HG03565 (cell line): ENCODE data around the gene SIT1.
"Not testable (repeated sequence)": the region's sequence is repeated elsewhere in the genome, so short reads cannot be mapped to it uniquely, and the experiment has no call there.

Experiments used
- ATAC-seq: cut with Tn5 transposase; IDR thresholded peaks from one replicate; pipeline ENCODE4 v1.9.1; 2021; ENCODE audit warnings: mild to moderate bottlenecking, moderate library complexity; ENCODE audit not compliant: unreplicated experiment

Gene SIT1

DNA sequence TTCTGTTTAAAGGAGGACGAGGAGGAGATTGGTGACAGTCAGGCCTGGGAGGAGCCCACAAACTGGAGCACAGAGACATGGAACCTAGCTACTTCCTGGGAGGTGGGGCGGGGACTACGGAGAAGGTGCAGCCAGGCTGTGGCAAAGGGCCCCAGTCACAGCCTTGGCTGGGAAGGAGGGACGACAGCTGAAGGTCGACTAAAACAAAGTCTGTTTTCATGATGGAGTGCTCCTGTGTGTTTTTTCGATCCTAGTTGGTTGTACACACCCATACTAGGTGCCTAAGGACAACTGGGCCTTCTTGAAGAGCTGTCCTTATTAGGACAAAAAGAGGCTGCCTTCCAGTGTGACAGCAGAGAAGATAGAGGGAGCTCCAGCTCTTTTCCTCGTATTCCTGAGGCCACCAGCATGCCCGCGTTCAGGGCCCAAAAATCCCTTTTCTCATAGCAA lies 10.3 kb upstream of the SIT1 start:
- ATAC-seq, result no peak

DNA sequence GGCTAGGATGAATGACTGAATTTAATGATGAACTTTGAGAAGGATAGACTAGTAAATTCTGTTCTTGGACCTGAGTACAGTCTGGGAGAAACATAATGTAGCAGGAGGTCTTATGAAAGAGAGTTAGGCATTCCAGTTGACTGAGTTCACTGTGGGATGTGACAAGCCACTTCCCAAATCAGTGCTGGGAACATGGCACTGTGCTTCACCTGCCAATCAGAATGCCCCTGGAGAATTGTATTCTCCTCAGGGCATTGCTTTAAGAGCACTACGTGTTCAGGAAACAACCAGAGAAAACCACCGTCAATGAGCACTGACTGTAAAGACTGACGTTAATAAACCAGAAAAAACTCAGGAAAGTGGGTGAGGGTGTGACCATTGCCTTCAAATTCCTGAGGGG lies 8.6 kb upstream of the SIT1 start:
- no peak for ATAC-seq

DNA sequence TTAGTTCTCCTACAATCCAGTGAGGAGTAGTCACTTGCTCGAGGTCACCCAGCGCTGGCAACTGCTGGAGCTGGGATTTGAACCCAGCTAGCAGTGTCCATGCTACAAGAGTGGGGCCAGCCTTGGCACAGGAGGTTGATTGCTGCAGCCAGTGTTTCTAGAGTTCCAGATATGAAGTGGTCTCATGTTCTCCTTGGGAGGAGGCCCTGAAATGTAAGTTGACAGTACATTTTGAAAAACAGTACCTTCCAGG lies 8.2 kb upstream of the SIT1 start:
- no peak for ATAC-seq

DNA sequence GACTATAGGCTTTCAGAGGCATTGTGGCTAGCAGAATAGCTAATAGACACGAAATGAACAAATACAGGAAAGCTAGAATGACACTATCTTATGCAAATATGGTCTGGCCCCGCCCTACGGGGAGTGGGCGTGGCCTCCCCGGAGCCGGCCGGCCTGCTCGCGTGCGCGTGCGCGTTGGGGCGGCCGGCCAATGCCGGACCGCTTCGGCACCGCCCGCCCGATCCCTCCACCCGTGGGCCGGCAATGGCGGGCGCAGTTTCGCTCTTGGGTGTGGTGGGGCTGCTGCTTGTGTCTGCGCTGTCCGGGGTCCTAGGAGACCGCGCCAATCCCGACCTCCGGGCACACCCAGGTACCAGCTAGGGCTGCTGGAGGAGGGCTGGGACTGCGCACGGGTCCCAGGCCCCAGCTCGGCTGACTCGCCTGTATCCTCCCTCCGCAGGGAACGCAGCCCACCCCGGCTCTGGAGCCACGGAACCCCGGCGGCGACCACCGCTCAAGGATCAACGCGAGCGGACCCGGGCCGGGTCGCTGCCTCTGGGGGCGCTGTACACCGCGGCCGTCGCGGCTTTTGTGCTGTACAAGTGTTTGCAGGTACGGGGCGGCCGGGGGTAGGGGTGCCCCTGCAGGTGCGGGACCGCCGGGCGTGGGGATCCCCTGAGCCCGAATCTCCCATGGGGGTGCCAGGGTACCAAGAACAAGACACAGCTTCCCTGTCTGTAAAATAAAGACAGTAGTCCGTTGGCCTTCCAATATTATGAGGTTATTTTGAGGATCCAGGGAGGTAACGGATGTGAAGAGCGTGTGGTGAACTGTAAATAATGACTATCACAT lies 7.6 kb upstream of the SIT1 start, which contains the start of gene CCDC107:
TSS of gene CCDC107 (plus strand) at position 156 of the 831 bp plus-strand sequence. CDS start at position 244, 88 bp downstream.
- ATAC-seq, result peak; percentile 49

DNA sequence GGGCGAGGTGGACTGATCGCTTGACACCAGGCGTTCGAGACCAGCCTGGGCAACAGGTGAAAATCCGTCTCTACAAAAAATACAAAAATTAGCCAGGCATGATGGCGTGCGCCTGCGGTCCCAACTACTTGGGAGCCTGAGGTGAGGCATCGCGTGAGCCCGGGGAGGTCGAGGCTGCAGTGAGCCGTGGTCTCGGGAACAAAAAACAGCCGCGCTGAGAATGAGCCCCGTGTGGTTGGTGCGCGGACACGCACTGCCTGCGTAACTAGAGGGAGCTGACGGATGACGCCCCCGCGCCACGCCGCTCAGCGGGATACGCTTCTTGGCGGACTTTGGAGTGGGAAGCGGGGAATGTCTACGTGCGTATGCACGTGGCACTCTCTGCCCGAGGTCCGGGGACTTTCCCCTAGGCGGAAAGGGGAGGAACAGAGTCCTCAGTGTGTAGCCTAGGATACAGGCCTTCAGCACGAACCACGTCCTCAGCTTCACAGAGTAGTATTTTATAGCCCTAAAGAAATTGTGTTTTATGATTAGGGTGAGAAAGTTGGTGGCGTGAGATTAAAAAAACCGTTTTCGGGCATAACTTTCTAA lies 6.9 kb upstream of the SIT1 start, which contains the start of gene RMRP:
TSS of gene RMRP (minus strand) at position 474 of the 591 bp plus-strand sequence.
- ATAC-seq, result peak; percentile 87

DNA sequence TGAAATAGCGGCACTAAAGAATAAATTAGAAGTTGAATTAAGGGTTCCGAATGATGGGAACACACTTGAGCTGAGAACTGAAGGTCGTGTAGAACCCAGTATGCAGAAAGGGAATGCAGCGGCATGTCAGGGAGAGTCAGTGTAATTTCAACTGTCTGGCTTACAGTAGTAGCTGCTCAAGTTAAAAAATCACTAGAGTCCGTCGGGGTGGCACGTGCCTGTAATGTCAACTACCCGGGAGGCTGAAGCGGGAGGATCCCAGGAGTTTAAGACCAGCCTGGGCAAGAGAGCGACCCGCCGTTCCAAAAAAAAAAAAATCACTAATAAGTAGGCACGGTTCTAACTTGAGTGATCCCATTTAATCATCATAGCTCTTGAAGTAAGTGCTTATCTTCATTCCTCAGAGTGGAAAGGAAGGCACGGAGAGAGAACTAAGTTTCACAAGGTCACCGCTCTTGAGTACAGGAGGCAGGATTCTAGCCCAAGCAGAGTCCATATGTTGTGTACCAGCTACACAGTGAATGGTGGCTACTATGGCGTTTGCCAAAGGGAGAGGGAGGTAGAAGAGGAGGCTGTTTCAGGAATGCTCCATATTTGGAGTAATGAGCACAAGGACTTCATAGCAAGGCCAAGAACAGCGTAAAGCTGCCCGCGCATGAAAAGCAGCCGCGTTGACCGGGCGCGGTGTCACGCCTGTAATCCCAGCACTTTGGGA lies 6.3 kb upstream of the SIT1 start:
- no peak for ATAC-seq

DNA sequence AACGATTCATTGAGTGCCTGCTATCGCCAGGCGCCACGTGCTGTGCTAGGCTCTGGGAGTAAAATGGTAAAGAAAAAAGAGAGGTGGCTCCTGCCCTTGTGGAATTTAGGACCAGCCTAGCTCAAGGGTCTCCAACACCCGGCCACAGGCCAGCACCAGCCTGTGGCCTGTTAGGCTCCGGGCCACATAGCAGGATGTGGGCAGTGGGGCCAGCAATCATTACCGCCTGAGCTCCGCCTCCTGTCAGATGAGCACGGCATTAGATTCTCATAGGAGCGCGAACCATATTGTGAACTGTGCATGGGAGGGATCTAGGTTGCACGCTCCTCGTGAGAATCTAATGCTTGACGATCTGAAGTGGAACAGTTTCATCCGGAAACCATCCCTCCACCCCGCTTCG lies 5.6 kb upstream of the SIT1 start:
- no peak for ATAC-seq

DNA sequence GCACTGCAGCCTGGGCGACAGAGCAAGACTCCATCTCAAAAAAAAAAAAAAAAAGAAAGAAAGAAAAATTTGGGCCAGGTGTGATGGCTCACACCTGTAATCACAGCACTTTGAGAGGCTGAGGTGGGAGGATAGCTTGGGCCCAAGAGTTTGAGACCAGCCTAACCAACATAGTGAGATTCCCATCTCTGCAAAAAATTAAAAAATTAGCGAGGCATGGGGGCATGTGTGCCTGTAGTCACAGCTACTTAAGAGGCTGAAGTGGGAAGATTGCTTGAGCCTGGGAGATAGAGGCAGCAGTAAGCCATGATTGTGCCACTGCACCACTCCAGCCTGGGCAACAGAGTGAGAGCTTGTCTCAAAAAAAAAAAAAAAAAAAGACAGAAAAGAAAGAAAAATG lies 2.9 kb upstream of the SIT1 start:
- no peak for ATAC-seq

DNA sequence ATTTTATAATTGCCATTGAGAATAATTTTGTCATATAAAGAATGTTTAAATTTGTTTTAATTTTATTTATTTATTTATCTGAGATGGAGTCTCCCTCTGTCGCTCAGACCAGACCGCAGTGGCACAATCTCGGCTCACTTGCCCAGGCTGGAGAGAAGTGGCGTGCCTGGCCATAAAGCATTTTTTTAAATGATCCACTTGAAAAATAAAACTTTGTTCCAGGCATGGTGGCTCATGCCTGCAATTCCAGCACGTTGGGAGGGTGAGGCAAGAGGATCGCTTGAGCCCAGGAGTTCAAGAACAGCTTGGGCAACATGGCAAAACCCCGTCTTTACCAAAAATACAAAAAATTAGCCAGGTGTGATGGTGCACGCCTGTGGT lies 2.1 kb upstream of the SIT1 start:
- no peak for ATAC-seq

DNA sequence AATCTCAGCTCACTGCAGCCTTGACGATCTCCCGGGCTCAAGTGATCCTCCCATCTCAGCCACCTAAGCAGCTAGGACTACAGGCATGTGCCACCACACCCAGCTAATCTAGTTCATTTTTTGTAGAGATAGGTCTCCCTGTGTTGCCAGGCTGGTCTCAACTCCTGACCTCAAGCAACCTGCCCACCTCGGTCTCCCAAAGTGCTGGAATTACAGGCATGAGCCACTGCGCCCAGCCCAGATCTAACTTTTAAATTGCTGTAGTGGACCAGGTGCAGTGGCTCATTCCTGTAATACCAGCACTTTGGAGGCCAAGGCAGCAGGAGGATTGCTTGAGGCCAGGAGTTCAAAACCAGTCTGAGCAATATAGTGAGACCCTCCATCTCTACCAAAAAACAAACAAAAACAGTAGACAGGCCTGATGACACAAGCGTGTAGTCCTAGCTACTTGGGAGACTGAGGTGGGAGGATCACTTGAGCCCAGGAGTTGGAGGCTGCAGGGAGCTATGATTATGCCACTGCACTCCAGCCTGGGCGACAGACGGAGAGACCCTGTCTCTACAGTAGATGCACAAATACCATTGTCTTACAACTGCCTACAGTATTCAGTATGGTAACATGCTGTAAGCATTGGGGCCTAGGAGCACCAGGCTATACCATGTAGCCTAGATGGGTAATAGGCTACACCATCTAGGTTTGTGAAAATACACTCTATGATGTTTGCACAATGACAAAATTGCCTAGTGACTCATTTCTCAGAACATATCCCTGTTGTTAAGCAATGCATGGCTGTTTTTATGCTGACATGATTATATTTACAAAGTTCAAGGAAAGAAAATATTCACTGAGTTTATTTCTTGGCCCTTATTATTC lies 1.5 kb upstream of the SIT1 start:
- ATAC-seq, result no peak

DNA sequence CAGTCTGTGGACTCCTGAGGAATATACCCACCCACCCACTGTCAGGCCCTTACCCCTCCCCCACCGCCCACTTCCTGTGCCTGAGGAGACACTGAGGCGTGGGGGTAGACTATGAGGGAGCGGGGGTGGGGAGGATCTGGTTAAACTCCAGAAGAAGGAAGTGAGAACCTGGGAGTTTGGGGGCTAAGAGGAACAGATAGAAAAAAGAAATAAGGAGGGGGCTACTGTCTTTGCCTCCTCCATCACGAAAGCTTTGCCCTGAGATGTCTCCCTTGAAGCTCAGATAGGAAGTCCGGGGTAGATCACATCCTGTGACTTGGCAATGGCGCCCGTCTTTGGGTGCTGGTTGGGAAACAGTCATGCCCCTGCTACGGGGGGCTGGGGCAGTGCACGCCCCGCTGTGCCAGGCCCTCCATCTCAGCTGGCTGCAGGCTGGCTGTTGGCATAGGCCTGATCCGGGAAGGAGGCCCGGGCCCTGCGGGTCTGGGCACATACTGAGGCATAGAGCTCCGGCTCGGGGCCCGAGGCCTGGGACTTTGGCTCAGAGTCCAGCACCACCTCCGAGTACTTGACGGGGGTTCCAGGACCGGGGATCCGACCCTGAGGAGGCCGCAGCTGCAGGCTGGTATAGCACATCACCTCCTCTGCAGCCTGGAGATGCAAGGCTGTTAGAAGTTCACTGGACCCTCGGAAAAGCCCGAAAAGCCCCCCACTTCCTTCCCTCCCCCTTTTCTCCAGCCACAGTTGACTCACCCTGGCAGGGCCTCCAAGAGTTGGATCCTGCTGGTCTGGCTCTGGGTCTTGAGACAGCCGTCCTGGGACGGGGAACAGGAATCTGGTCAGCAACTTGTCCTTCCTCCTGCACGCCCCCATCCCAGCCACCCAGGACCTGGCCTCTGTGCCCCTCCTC lies 1.0 kb downstream of the SIT1 start:
- ATAC-seq, result no peak

DNA sequence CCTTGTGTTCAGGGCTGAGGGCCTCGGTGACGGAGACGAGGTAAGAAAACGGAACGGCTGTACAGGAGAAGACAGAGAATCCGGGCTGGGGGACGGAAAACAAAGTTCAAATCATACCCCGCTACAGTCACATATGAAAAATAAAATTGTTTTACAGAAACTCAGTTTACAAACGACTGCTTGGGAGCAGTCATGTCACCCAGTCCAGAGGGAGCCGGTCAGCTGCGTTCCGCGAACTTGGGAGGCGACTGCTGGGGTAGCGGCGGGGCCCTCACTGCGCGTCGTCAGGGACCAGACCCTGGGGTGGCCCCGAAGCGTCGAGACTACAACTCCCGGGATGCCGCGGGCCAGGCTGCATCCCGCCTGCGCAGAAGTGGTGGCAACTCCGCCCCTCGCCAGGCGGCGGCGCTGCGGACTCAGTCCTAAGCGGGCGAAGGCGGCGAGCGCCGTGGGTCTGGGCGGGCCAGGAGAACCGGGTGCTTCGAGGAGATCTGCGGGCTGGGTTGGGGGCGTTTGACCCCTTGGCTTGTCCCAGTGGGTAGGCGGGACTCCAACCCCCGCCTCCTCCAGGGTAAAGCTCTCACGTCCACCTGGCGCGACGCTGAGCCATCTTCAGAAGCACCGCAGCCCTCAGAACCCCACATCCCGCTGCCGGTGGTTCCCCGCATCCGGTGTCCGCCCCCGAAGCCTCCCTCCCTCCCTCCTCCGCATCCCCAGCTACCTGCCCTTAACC lies 4.0 kb downstream of the SIT1 start:
- peak; percentile 75 for ATAC-seq

DNA sequence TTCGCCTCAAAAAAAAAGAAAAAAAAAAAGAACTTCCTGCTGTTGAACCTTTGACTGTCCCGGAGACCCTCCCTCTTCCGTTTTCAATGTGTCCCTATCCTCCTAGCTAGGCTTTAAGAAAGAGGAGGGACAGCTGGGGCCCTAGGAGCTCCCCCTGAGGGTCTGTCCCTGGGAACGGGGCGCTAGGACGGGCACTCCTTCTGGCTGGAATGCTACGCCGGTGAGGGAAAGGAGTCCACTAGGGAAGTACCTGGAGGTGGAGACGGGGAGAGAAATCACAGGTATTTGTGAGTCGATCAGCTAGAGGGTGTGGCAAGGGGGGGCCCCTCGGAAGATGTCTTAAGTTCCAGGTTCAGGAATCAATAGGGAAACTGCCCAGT lies 4.6 kb downstream of the SIT1 start:
- no peak for ATAC-seq

DNA sequence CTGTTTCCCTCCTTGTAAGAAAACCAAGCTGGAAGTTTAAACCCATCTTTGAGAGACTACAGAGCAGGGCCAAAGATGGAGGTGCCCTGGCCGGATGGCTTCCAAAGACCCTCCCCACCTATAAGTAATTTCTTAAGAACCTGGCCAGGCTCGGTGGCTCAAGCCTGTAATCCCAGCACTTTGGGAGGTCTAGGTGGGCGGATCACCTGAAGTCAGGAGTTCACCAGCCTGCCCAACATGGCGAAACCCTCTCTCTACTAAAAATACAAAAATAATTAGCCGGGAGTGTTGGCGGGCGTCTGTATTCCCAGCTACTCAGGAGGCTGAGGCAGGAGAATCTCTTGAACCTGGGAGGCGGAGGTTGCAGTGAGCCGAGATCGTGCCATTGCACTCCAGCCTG lies 5.0 kb downstream of the SIT1 start:
- not testable (repeated sequence) for ATAC-seq

DNA sequence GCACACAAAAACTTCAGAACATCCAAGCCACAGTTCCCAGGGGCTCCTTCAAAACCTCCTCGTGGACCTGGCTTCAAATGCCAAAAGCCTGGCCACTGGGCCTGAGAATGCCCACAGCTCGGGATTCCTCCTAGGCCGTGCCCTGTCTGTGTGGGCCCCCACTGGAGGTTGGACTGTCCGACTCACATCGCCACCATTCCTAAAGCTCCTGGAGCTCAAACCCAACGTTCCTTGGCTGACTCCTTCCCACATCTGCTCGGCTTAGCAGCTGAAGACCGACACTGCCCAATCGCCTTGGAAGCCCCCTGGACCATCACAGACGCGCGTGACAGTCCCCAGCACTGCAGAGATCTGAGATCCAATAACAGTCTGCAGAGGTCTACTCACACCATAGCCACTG lies 7.7 kb downstream of the SIT1 start:
- ATAC-seq, result no peak

DNA sequence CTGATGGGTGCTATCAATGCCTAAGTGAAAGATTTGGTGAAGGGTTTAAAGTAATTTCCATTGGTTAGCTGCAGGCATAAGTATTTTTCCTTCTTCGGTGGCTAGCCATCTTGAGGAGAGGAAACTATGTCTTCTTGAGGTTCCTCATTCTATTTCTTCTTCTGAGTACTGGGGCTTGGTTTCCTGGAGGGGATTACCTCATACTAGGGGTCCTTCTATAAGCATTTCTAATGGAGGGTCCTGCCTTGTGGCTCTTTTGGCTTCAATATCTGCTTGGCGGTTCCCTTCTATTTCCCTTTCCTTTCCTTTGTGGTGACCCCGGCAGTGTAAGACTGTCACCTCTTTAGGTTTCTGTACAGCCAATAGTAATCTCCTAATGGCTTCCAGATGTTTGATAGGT lies 9.3 kb downstream of the SIT1 start:
- ATAC-seq, result not testable (repeated sequence)

DNA sequence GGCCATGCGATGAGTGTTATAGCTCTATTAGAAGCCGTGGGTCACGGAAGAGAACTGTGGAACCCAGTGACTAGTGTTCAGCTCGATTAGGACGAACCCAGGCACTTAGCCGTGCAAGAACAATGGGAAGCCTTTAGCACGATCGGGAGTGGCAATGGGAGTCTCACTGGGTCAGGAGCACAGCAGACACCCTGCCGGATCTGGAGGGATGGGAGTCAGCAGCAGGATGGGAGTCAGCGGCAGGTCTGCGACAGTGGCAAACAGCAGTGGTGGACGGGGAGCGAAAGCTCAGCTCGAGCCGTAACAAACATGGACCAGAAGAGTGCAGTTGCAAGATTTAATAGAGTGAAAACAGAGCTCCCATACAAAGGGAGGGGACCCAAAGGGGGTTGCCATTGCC lies 10.3 kb downstream of the SIT1 start:
- not testable (repeated sequence) for ATAC-seq

DNA sequence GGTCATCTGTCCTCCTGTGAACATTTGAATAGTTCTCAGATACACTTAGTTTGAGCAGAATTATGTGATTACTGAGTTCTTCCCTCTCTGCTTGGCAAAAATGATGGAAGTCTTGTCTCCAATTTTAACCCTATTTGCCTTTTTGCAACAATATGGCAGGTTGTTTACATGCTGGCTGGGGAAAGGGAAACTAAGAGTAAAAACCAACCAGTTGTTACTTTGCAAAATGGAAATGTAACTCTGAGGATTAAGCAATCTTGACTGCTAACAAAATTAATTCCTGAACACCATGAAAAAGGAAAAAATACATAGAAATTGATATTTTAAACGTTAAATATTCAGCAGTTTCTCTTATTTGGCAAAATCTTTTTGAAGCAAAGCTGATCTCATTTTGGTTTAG lies 11.1 kb downstream of the SIT1 start:
- ATAC-seq, result no peak

DNA sequence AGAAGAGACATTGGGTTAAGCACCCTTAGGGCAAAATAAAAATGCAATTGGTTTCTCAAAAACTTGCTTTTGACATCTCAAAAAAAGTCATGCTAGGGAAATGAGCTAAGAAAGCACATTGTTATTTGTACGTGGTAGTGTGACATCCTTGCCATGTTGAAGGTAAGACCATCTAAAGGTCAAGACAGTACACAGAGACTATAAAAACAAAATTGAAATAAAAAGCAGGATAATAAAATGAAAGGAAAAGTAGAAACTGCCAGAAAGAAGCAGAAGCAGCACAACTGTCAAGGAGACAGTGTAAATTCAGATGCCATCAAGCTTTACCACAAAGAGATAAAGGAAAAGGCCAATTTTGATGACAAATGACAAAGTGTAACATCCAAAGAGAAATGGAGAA lies 11.5 kb downstream of the SIT1 start:
- ATAC-seq, result not testable (repeated sequence)
